Ramos (cell line): ENCODE data around the gene NAT9.

Experiments used
- in situ Hi-C: fragments of 300-500 bp; cut with MboI; formaldehyde crosslinking; loops from one replicate; pipeline ENCODE4 v1.14.3; 2022; ENCODE audit warnings: low sequenced_read_pairs; ENCODE audit not compliant: unreplicated experiment

The NAT9 gene

GRCh38 chr17:74807441-74807840, 31.3 kb upstream of the NAT9 start:
- in situ Hi-C loops = no loop called here

GRCh38 chr17:74806334-74806733, 30.2 kb upstream of the NAT9 start:
- in situ Hi-C loops = no loop called here

GRCh38 chr17:74805591-74805991, 29.4 kb upstream of the NAT9 start:
- in situ Hi-C loops = no loop called here

- in situ Hi-C loops = no loop called here
These were observed 28.5 kb upstream of the NAT9 start for GRCh38 chr17:74804683-74805082.

GRCh38 chr17:74803971-74804370, 27.8 kb upstream of the NAT9 start:
- in situ Hi-C loops = no loop called here

- in situ Hi-C loops = no loop called here
These were observed 27.3 kb upstream of the NAT9 start for GRCh38 chr17:74803388-74803930.

- in situ Hi-C loops = no loop called here
These were observed 25.8 kb upstream of the NAT9 start for GRCh38 chr17:74801896-74802295.

- in situ Hi-C loops = no loop called here
These were observed 24.4 kb upstream of the NAT9 start for GRCh38 chr17:74800531-74800930.

- in situ Hi-C loops = no loop called here
These were observed 23.0 kb upstream of the NAT9 start for GRCh38 chr17:74799097-74799496.

GRCh38 chr17:74798239-74798707, 22.1 kb upstream of the NAT9 start:
- in situ Hi-C loops = no loop called here

- in situ Hi-C loops = no loop called here
These were observed 21.7 kb upstream of the NAT9 start for GRCh38 chr17:74797824-74798223.

- in situ Hi-C loops = no loop called here
These were observed 20.7 kb upstream of the NAT9 start for GRCh38 chr17:74796866-74797265.

GRCh38 chr17:74796211-74796610, 20.1 kb upstream of the NAT9 start:
- in situ Hi-C loops = no loop called here

GRCh38 chr17:74795327-74796020, 19.3 kb upstream of the NAT9 start:
- in situ Hi-C loops = no loop called here

- in situ Hi-C loops = loop anchor here (5.0 kb wide), 1 partner anchor 75 kb away; no protein-coding TSS in a partner anchor
These were observed 16.5 kb upstream of the NAT9 start for GRCh38 chr17:74792586-74793105.

- in situ Hi-C loops = loop anchor here (5.0 kb wide), 1 partner anchor 77 kb away; no protein-coding TSS in a partner anchor
These were observed 14.3 kb upstream of the NAT9 start for GRCh38 chr17:74790161-74791058.

GRCh38 chr17:74786431-74787055, 10.4 kb upstream of the NAT9 start:
- in situ Hi-C loops = no loop called here

GRCh38 chr17:74785981-74786360, 9.8 kb upstream of the NAT9 start:
- in situ Hi-C loops = no loop called here

- in situ Hi-C loops = no loop called here
These were observed 9.2 kb upstream of the NAT9 start for GRCh38 chr17:74785096-74785980.
